ENCODE data around the gene FAM107A.

DNA sequence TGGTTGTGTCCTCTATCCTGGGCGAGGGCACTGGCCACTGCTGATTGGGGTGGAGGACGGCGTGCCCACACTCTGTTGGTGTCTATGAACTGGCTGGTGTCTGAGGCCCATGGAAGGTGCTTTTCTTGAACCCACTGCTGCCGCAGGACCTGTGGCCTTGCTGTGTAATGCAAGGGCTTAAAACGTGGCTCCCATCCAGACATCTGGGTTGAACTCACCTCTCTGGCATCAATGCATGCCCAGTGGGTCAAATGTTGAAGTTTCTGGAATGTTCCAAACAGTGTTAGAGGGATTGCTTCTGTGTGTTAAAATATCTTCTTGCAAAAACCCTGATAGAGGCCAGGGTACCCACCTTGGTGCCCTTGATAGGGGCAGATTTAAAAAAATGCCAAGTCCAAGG is 46.8 kb upstream of the FAM107A start:
- TF ChIP-seq, protein P1, sequence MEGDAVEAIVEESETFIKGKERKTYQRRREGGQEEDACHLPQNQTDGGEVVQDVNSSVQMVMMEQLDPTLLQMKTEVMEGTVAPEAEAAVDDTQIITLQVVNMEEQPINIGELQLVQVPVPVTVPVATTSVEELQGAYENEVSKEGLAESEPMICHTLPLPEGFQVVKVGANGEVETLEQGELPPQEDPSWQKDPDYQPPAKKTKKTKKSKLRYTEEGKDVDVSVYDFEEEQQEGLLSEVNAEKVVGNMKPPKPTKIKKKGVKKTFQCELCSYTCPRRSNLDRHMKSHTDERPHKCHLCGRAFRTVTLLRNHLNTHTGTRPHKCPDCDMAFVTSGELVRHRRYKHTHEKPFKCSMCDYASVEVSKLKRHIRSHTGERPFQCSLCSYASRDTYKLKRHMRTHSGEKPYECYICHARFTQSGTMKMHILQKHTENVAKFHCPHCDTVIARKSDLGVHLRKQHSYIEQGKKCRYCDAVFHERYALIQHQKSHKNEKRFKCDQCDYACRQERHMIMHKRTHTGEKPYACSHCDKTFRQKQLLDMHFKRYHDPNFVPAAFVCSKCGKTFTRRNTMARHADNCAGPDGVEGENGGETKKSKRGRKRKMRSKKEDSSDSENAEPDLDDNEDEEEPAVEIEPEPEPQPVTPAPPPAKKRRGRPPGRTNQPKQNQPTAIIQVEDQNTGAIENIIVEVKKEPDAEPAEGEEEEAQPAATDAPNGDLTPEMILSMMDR (IDR thresholded peaks at IDR 0.05), result no peak
- TF ChIP-seq POLR2A (IDR thresholded peaks at IDR 0.05), result no peak
- no peak for TF ChIP-seq POLR2AphosphoS5 (IDR thresholded peaks at IDR 0.05; ENCODE audit: insufficient read depth in 1 of 2, low read depth in 1 of 2)

Measured in vagina (tissue), 2 donors.